Neural cell (in vitro differentiated cells): ENCODE results near the gene RAB3B. TPM values are rescaled to one million over a fixed set of nuclear protein-coding genes. Genes with fewer than 3 reads are reported as not detected.

Experiments
- H2AFZ ChIP-seq: fragments of 200-600, 300-800 bp; sonication (generic), shearing (Covaris generic); 2 replicates; pipeline ENCODE4 v1.6.0; 2014; ENCODE audit warnings: low read depth, mild to moderate bottlenecking, antibody characterized with exemption, low read length, moderate library complexity
- H3F3A ChIP-seq: fragments of 200-600 bp; shearing (Covaris generic); 2 replicates; pipeline ENCODE4 v1.6.1; 2016; ENCODE audit warnings: mild to moderate bottlenecking, moderate library complexity, mixed read lengths, antibody characterized with exemption, low read length; ENCODE audit not compliant: insufficient read depth, poor library complexity, severe bottlenecking
- H3K27ac ChIP-seq: fragments of 200-600, 300-800 bp; sonication (generic), shearing (Covaris generic); 2 replicates; pipeline ENCODE4 v1.5.1; 2014; ENCODE audit warnings: mild to moderate bottlenecking, low read length, moderate library complexity
- H3K27me3 ChIP-seq: fragments of 300-800, 200-600 bp; sonication (generic), shearing (Covaris generic); 2 replicates; pipeline ENCODE4 v1.6.0; 2014; ENCODE audit warnings: mild to moderate bottlenecking, low read depth, low read length, moderate library complexity; ENCODE audit not compliant: insufficient read depth
- H3K36me3 ChIP-seq: fragments of 300-800, 200-600 bp; sonication (generic), shearing (Covaris generic); 2 replicates; pipeline ENCODE4 v1.5.1; 2014; ENCODE audit warnings: mild to moderate bottlenecking, antibody characterized with exemption, low read length, moderate library complexity; ENCODE audit not compliant: insufficient read depth
- H3K4me2 ChIP-seq: fragments of 300-800, 200-600 bp; sonication (generic), shearing (Covaris generic); 2 replicates; pipeline ENCODE4 v1.6.0; 2014; ENCODE audit warnings: mild to moderate bottlenecking, low read length
- H3K4me3 ChIP-seq: fragments of 300-800, 200-600 bp; sonication (generic), shearing (Covaris generic); 2 replicates; pipeline ENCODE4 v1.5.1; 2014; ENCODE audit warnings: mild to moderate bottlenecking, low read length, moderate library complexity
- H3K79me2 ChIP-seq: fragments of 200-600 bp; shearing (Covaris generic); replicated peaks from 2 replicates; pipeline ENCODE4 v1.6.0; 2014; ENCODE audit warnings: mild to moderate bottlenecking, low read length, moderate library complexity; ENCODE audit not compliant: insufficient read depth
- H3K9ac ChIP-seq: fragments of 300-800, 200-600 bp; sonication (generic), shearing (Covaris generic); 2 replicates; pipeline ENCODE4 v1.6.1; 2016; ENCODE audit warnings: mild to moderate bottlenecking, low read length, mixed read lengths
- H3K9me2 ChIP-seq: fragments of 200-600 bp; shearing (Covaris generic); 2 replicates; pipeline ENCODE4 v1.6.1; 2016; ENCODE audit warnings: mild to moderate bottlenecking, low read length, mixed read lengths; ENCODE audit not compliant: insufficient read depth
- H3K9me3 ChIP-seq: fragments of 200-600, 300-800 bp; sonication (generic), shearing (Covaris generic); 2 replicates; pipeline ENCODE4 v1.6.1; 2016; ENCODE audit warnings: mild to moderate bottlenecking, mixed run types, low read length, moderate library complexity, mixed read lengths
- H4K20me1 ChIP-seq: fragments of 200-600 bp; shearing (Covaris generic); 2 replicates; pipeline ENCODE4 v1.6.1; 2016; ENCODE audit warnings: mild to moderate bottlenecking, mixed run types; ENCODE audit not compliant: insufficient read depth
- EP300 ChIP-seq: fragments of 450-650 bp; conservative IDR thresholded peaks from 2 replicates; pipeline ENCODE4 v1.6.1; 2014; ENCODE audit warnings: antibody characterized with exemption, mild to moderate bottlenecking, moderate library complexity; ENCODE audit not compliant: poor library complexity, severe bottlenecking
- EZH2 ChIP-seq: fragments of 200-600, 300-800 bp; shearing (Covaris generic), sonication (generic); IDR thresholded peaks from 2 replicates; pipeline ENCODE4 v1.6.1; 2014; ENCODE audit warnings: antibody characterized with exemption, low read length, borderline replicate concordance, mild to moderate bottlenecking; ENCODE audit not compliant: insufficient read depth, poor library complexity, severe bottlenecking
- MXI1 ChIP-seq: fragments of 450-650 bp; conservative IDR thresholded peaks from 2 replicates; pipeline ENCODE4 v1.6.1; 2014; ENCODE audit warnings: antibody characterized with exemption, mild to moderate bottlenecking; ENCODE audit not compliant: poor library complexity, severe bottlenecking
- POLR2AphosphoS5 ChIP-seq: IDR thresholded peaks from 2 replicates; pipeline ENCODE4 v1.6.1; 2012
- RAD21 ChIP-seq: fragments of 450-650 bp; conservative IDR thresholded peaks from 2 replicates; pipeline ENCODE4 v1.6.1; 2014; ENCODE audit warnings: antibody characterized with exemption, mild to moderate bottlenecking, moderate library complexity
- SMC3 ChIP-seq: fragments of 450-650 bp; conservative IDR thresholded peaks from 2 replicates; pipeline ENCODE4 v1.6.1; 2014; ENCODE audit warnings: antibody characterized with exemption, mild to moderate bottlenecking, moderate library complexity; ENCODE audit not compliant: poor library complexity
- TAF1 ChIP-seq: IDR thresholded peaks from 2 replicates; pipeline ENCODE4 v1.6.1; 2012; ENCODE audit warnings: low read depth
- polyA plus RNA-seq: library from polyadenylated mRNA; depleted of rRNA; stranded (reverse); fragments of >200 nt; gene quantifications from 2 replicates; pipeline ENCODE4 v1.2.3, GENCODE V29; 2014
- TF ChIP-seq, protein P1 (sequence below): fragments of 450-650 bp; IDR thresholded peaks from 2 replicates; pipeline ENCODE4 v1.5.1; 2014; ENCODE audit warnings: antibody characterized with exemption, mild to moderate bottlenecking, moderate library complexity; ENCODE audit not compliant: poor library complexity, severe bottlenecking
- TF ChIP-seq, protein P2 (sequence below): IDR thresholded peaks from 2 replicates; pipeline ENCODE4 v1.6.1; 2012; ENCODE audit warnings: borderline replicate concordance

RAB3B gene
- polyA plus RNA-seq, 1 donor from 2014 or later: 15.0 TPM

DNA sequence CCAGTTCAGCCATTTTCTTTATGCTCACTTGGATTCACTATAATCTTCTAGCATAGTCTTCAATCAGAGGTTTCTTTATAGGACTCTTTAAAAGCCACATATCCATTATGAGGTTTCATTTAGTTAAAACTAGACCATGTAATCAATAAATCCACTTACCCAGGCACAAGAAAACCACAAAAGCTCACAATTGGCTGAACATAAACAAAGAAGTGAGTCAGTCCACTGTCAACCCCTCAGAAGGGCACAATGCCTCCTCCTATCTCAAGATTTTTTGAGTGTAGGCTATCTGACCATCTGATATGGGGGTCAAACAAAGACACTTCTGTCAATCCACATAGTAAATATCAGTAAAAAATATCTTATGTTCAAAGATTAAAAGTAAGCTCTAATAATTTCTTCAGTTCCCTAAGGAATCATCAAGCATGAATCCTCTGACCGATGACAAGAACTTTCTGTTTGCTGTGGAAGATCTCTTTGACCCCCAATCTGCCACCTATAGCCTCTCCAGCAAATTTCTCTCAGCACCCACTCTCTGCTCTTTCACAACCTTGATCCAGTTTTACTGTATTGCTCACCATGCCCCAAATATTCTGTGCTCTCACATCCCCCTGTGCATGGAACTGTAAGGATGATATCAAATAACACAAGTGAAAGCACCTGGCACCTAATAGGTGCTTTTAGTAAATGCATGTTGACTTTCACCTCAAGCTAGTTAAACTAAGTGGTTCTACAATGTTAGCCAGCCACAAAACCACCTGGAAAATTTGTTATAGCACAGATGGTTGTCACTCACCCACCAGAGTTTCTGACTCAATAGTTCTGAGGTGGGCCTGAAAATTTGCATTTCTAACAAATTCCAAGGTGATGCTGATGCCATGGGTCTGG lies 16.7 kb downstream of the RAB3B start:
- H3K9ac ChIP-seq: no peak overlapping the region
- H2AFZ ChIP-seq: no peak overlapping the region
- no peaks in the 10 kb centered on the region for H3K9me2 ChIP-seq
- no peak for TF ChIP-seq RAD21
- TF ChIP-seq SMC3: no peak
- no peak for TF ChIP-seq POLR2AphosphoS5
- TF ChIP-seq TAF1: no peak
- TF ChIP-seq, protein P1, sequence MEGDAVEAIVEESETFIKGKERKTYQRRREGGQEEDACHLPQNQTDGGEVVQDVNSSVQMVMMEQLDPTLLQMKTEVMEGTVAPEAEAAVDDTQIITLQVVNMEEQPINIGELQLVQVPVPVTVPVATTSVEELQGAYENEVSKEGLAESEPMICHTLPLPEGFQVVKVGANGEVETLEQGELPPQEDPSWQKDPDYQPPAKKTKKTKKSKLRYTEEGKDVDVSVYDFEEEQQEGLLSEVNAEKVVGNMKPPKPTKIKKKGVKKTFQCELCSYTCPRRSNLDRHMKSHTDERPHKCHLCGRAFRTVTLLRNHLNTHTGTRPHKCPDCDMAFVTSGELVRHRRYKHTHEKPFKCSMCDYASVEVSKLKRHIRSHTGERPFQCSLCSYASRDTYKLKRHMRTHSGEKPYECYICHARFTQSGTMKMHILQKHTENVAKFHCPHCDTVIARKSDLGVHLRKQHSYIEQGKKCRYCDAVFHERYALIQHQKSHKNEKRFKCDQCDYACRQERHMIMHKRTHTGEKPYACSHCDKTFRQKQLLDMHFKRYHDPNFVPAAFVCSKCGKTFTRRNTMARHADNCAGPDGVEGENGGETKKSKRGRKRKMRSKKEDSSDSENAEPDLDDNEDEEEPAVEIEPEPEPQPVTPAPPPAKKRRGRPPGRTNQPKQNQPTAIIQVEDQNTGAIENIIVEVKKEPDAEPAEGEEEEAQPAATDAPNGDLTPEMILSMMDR: no peak
- no peak for TF ChIP-seq EP300
- no peak for TF ChIP-seq MXI1
- no peak for TF ChIP-seq EZH2
- TF ChIP-seq, protein P2, sequence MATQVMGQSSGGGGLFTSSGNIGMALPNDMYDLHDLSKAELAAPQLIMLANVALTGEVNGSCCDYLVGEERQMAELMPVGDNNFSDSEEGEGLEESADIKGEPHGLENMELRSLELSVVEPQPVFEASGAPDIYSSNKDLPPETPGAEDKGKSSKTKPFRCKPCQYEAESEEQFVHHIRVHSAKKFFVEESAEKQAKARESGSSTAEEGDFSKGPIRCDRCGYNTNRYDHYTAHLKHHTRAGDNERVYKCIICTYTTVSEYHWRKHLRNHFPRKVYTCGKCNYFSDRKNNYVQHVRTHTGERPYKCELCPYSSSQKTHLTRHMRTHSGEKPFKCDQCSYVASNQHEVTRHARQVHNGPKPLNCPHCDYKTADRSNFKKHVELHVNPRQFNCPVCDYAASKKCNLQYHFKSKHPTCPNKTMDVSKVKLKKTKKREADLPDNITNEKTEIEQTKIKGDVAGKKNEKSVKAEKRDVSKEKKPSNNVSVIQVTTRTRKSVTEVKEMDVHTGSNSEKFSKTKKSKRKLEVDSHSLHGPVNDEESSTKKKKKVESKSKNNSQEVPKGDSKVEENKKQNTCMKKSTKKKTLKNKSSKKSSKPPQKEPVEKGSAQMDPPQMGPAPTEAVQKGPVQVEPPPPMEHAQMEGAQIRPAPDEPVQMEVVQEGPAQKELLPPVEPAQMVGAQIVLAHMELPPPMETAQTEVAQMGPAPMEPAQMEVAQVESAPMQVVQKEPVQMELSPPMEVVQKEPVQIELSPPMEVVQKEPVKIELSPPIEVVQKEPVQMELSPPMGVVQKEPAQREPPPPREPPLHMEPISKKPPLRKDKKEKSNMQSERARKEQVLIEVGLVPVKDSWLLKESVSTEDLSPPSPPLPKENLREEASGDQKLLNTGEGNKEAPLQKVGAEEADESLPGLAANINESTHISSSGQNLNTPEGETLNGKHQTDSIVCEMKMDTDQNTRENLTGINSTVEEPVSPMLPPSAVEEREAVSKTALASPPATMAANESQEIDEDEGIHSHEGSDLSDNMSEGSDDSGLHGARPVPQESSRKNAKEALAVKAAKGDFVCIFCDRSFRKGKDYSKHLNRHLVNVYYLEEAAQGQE: no peak
- no peak overlapping the region for H3K27ac ChIP-seq
- no peak overlapping the region for H3K4me3 ChIP-seq
- H3F3A ChIP-seq: no peaks in the 10 kb centered on the region
- no peaks in the 10 kb centered on the region for H3K9me3 ChIP-seq
- H3K79me2 ChIP-seq: no peaks in the 10 kb centered on the region
- H3K4me2 ChIP-seq: no peak overlapping the region
- no peaks in the 10 kb centered on the region for H4K20me1 ChIP-seq
- H3K27me3 ChIP-seq: no peaks in the 10 kb centered on the region
- H3K36me3 ChIP-seq: no peaks in the 10 kb centered on the region

DNA sequence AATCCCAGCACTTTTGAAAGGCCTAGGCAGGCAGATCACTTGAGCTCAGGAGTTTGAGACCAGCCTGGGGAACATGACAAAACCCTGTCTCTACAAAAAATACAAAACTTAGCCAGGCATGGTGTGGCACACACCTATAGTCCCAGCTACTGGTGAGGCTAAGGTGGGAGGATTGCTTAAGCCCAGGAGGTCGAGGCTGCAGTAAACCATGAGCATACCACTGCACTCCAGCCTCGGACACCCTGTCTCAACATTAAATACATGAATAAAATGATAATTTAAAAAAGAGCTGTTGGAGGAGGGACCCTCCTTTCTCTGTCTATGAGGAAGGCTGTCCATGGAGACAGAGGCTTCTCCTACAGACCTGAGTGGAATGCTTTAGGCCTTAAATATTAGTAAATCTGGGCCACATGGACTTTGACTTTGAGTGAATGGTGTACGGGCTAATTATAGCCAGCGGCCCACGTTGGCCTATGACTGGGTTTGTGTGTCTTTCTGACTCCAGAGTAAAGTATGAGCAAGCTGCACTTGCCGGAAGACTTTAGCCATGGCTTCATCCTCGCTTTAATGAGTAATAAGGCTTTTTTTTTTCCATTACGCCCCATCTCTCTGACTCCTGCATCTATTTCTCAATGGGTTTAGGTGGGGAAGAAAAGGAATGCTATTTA lies 21.3 kb downstream of the RAB3B start:
- TF ChIP-seq, protein P1: no peak
- TF ChIP-seq POLR2AphosphoS5 (no peak), MXI1 (no peak)
- Histone ChIP-seq H3F3A (no peaks in the 10 kb centered on the region), H3K9me2 (no peaks in the 10 kb centered on the region), H4K20me1 (no peaks in the 10 kb centered on the region), H3K9ac (no peak overlapping the region), H3K27me3 (no peaks in the 10 kb centered on the region), H3K9me3 (no peaks in the 10 kb centered on the region), H3K36me3 (no peaks in the 10 kb centered on the region), H3K27ac (no peak overlapping the region), H3K4me2 (no peak overlapping the region), H3K79me2 (no peaks in the 10 kb centered on the region), H2AFZ (no peak overlapping the region), H3K4me3 (no peak overlapping the region)
